Measurements from ENCODE around the gene ZNF148.

GRCh38 chr3:125221831-125222230, 153.3 kb downstream of the ZNF148 start:
- TF ChIP-seq CTCF (IDR thresholded peaks at IDR 0.05) (no peak), POLR2AphosphoS5 (IDR thresholded peaks at IDR 0.05) (no peak)

Data from esophagus muscularis mucosa (tissue), 3 donors.